Mesenchymal stem cell (in vitro differentiated cells and primary cell): ENCODE data around the gene EYA2.

Experiments
- DNase-seq: peaks from one replicate; pipeline ENCODE4 v3.0.0-alpha.2; 2013
- H2AFZ ChIP-seq: one replicate; pipeline ENCODE4 v1.6.1; 2013; ENCODE audit warnings: low read depth, mild to moderate bottlenecking, control low read depth, inconsistent platforms, low read length, moderate library complexity
- H2AK5ac ChIP-seq: 2 replicates; pipeline ENCODE4 v1.6.1; 2013; ENCODE audit warnings: low read length, moderate library complexity, mild to moderate bottlenecking, inconsistent platforms; ENCODE audit not compliant: severe bottlenecking
- H2BK120ac ChIP-seq: one replicate; pipeline ENCODE4 v1.6.1; 2013; ENCODE audit warnings: low read depth, mild to moderate bottlenecking, inconsistent platforms, low read length, moderate library complexity
- H2BK12ac ChIP-seq, 2 experiments: one replicate each; pipeline ENCODE4 v1.6.1; 2013; ENCODE audit warnings: inconsistent platforms in 2 of 2, low read length in 2 of 2, mild to moderate bottlenecking in 2 of 2, moderate library complexity in 2 of 2, control low read depth in 1 of 2
- H2BK15ac ChIP-seq: one replicate; pipeline ENCODE4 v1.6.1; 2013; ENCODE audit warnings: mild to moderate bottlenecking, low read depth, inconsistent platforms; ENCODE audit not compliant: poor library complexity, severe bottlenecking
- H2BK5ac ChIP-seq: 2 replicates; pipeline ENCODE4 v1.6.1; 2013; ENCODE audit warnings: low read depth, mild to moderate bottlenecking, low read length, control low read depth, inconsistent platforms; ENCODE audit not compliant: poor library complexity, severe bottlenecking
- H3K14ac ChIP-seq, 2 experiments: one replicate each; pipeline ENCODE4 v1.6.1; 2013; ENCODE audit warnings: inconsistent platforms in 2 of 2, low read length in 2 of 2, control low read depth in 1 of 2, mild to moderate bottlenecking in 1 of 2, moderate library complexity in 1 of 2
- H3K18ac ChIP-seq, 2 experiments: one replicate each; pipeline ENCODE4 v1.6.1; 2013; ENCODE audit warnings: inconsistent platforms in 2 of 2, low read length in 2 of 2, control low read depth in 1 of 2, low read depth in 1 of 2, mild to moderate bottlenecking in 1 of 2
- H3K23ac ChIP-seq, 2 experiments: one replicate each; pipeline ENCODE4 v1.6.1; 2013; ENCODE audit warnings: inconsistent platforms in 2 of 2, low read length in 2 of 2, mild to moderate bottlenecking in 2 of 2, moderate library complexity in 2 of 2, control low read depth in 1 of 2
- H3K27ac ChIP-seq: 2 replicates; pipeline ENCODE4 v1.5.1; 2013; ENCODE audit warnings: mild to moderate bottlenecking, moderate library complexity, low read length, control low read depth, inconsistent platforms; ENCODE audit not compliant: poor library complexity, severe bottlenecking
- H3K27me3 ChIP-seq, 2 experiments: 2 replicates each; pipeline versions ENCODE4 v1.6.1 to v1.7.0; 2013; ENCODE audit warnings: low read length in 2 of 2, mild to moderate bottlenecking in 2 of 2, moderate library complexity in 2 of 2, control low read depth in 1 of 2, inconsistent platforms in 1 of 2; ENCODE audit not compliant: control insufficient read depth in 1 of 2, insufficient read depth in 1 of 2
- H3K36me3 ChIP-seq, 2 experiments: 2 replicates each; pipeline versions ENCODE4 v1.6.1 to v1.7.0; 2013; ENCODE audit warnings: low read length in 2 of 2, control low read depth in 1 of 2, inconsistent platforms in 1 of 2, low read depth in 1 of 2, mild to moderate bottlenecking in 1 of 2; ENCODE audit not compliant: insufficient read depth in 2 of 2, control insufficient read depth in 1 of 2
- H3K4ac ChIP-seq, 2 experiments: one replicate each; pipeline ENCODE4 v1.6.1; 2013; ENCODE audit warnings: inconsistent platforms in 2 of 2, low read length in 2 of 2, mild to moderate bottlenecking in 2 of 2, moderate library complexity in 2 of 2, control low read depth in 1 of 2, low read depth in 1 of 2
- H3K4me1 ChIP-seq: 2 replicates; pipeline ENCODE4 v1.6.1; 2013; ENCODE audit warnings: low read depth, low read length, control low read depth; ENCODE audit not compliant: control insufficient read depth, insufficient read depth
- H3K4me2 ChIP-seq: 2 replicates; pipeline ENCODE4 v1.6.1; 2013; ENCODE audit warnings: low read length, mild to moderate bottlenecking, inconsistent platforms; ENCODE audit not compliant: poor library complexity, severe bottlenecking
- H3K4me3 ChIP-seq, 2 experiments: 2 replicates each; pipeline versions ENCODE4 v1.5.1 to v1.7.0; 2013; ENCODE audit warnings: low read length in 2 of 2, mild to moderate bottlenecking in 2 of 2, control low read depth in 1 of 2, low read depth in 1 of 2; ENCODE audit not compliant: insufficient read depth in 1 of 2
- H3K79me1 ChIP-seq: replicated peaks from 2 replicates; pipeline ENCODE4 v1.6.1; 2013; ENCODE audit warnings: mild to moderate bottlenecking, control low read depth, low read length, inconsistent platforms; ENCODE audit not compliant: poor library complexity, severe bottlenecking
- H3K9ac ChIP-seq: 2 replicates; pipeline ENCODE4 v1.7.0; 2013; ENCODE audit warnings: mild to moderate bottlenecking, low read length, moderate library complexity
- H3K9me3 ChIP-seq: 2 replicates; pipeline ENCODE4 v1.7.0; 2013; ENCODE audit warnings: mild to moderate bottlenecking, low read length; ENCODE audit not compliant: control insufficient read depth
- H4K8ac ChIP-seq: one replicate; pipeline ENCODE4 v1.6.1; 2013; ENCODE audit warnings: inconsistent platforms, mild to moderate bottlenecking, low read length, moderate library complexity
- H4K91ac ChIP-seq: one replicate; pipeline ENCODE4 v1.6.1; 2013; ENCODE audit warnings: mild to moderate bottlenecking, low read length, inconsistent platforms
- WGBS: methylation state at CpG from one replicate; pipeline ENCODE4 v1.1.7; 2013; ENCODE audit warnings: mixed read lengths; 5-methylcytosine and 5-hydroxymethylcytosine counted together

EYA2 gene

GRCh38 chr20:46990017-46990595 lies 95.5 kb downstream of the EYA2 start:
- no peak overlapping the region for H4K91ac ChIP-seq
- no peak overlapping the region for H3K4me3 ChIP-seq
- H3K27ac ChIP-seq, result no peak overlapping the region
- H2AK5ac ChIP-seq, result no peak overlapping the region
- no peak overlapping the region for H3K4me2 ChIP-seq
- no peak overlapping the region for H2BK15ac ChIP-seq
- H2BK5ac ChIP-seq, result no peak overlapping the region
- H3K18ac ChIP-seq, result no peak overlapping the region
- H3K9me3 ChIP-seq, result no peaks in the 10 kb centered on the region
- no peak overlapping the region for H3K14ac ChIP-seq
- no peak for DNase-seq
- no peaks in the 10 kb centered on the region for H3K4me1 ChIP-seq
- no peaks in the 10 kb centered on the region for H3K79me1 ChIP-seq
- H3K23ac ChIP-seq, result no peak overlapping the region
- H2BK12ac ChIP-seq, result no peak overlapping the region
- H3K27me3 ChIP-seq, result peaks cover 0 to 16% of the 10 kb centered on the region in 2 experiments
- H2BK120ac ChIP-seq, result no peak overlapping the region
- no peak overlapping the region for H2AFZ ChIP-seq
- H3K9ac ChIP-seq, result no peak overlapping the region
- H3K36me3 ChIP-seq, result no peaks in the 10 kb centered on the region
- no peak overlapping the region for H4K8ac ChIP-seq
- H3K4ac ChIP-seq, result no peak overlapping the region
- WGBS, result 64% methylated on average over 12 of the region's 12 CpGs

GRCh38 chr20:46990596-46991104 lies 96.0 kb downstream of the EYA2 start:
- Histone ChIP-seq H3K18ac (no peak overlapping the region), H2BK5ac (no peak overlapping the region), H3K4ac (no peak overlapping the region), H3K9me3 (no peaks in the 10 kb centered on the region), H2AK5ac (no peak overlapping the region), H4K91ac (no peak overlapping the region), H3K36me3 (no peaks in the 10 kb centered on the region), H3K27me3 (peaks cover 0 to 19% of the 10 kb centered on the region in 2 experiments), H2BK120ac (no peak overlapping the region), H2BK12ac (no peak overlapping the region), H3K14ac (no peak overlapping the region), H2BK15ac (no peak overlapping the region), H3K9ac (no peak overlapping the region), H3K4me2 (no peak overlapping the region), H3K4me3 (no peak overlapping the region), H3K27ac (no peak overlapping the region), H2AFZ (no peak overlapping the region), H3K23ac (no peak overlapping the region), H3K79me1 (no peaks in the 10 kb centered on the region), H3K4me1 (no peaks in the 10 kb centered on the region), H4K8ac (no peak overlapping the region)
- 74% methylated on average over 5 of the region's 5 CpGs for WGBS
- DNase-seq, result no peak

- Histone ChIP-seq H4K91ac (no peak overlapping the region), H3K27me3 (peaks cover 0 to 19% of the 10 kb centered on the region in 2 experiments), H3K23ac (no peak overlapping the region), H2BK12ac (no peak overlapping the region), H3K4me1 (no peaks in the 10 kb centered on the region), H4K8ac (no peak overlapping the region), H2AFZ (no peak overlapping the region), H3K4ac (no peak overlapping the region), H3K9me3 (no peaks in the 10 kb centered on the region), H3K9ac (no peak overlapping the region), H3K27ac (no peak overlapping the region), H2BK5ac (no peak overlapping the region), H2AK5ac (no peak overlapping the region), H3K4me3 (no peak overlapping the region), H3K79me1 (no peaks in the 10 kb centered on the region), H3K18ac (no peak overlapping the region), H2BK120ac (no peak overlapping the region), H3K4me2 (no peak overlapping the region), H3K14ac (no peak overlapping the region), H3K36me3 (no peaks in the 10 kb centered on the region), H2BK15ac (no peak overlapping the region)
- WGBS, result 80% methylated on average over 3 of the region's 3 CpGs
- DNase-seq, result no peak
These were observed 96.5 kb downstream of the EYA2 start for GRCh38 chr20:46991168-46991567.

- no peak overlapping the region for H2BK12ac ChIP-seq
- no peak overlapping the region for H2BK5ac ChIP-seq
- 67% methylated on average over 12 of the region's 12 CpGs for WGBS
- H3K9ac ChIP-seq, result no peak overlapping the region
- peaks cover 0 to 20% of the 10 kb centered on the region in 2 experiments for H3K27me3 ChIP-seq
- H2BK15ac ChIP-seq, result no peak overlapping the region
- H4K91ac ChIP-seq, result no peak overlapping the region
- no peak overlapping the region for H3K18ac ChIP-seq
- no peak overlapping the region for H4K8ac ChIP-seq
- no peak overlapping the region for H2AK5ac ChIP-seq
- no peak overlapping the region for H3K4ac ChIP-seq
- H3K4me3 ChIP-seq, result no peak overlapping the region
- no peak for DNase-seq
- no peaks in the 10 kb centered on the region for H3K4me1 ChIP-seq
- no peak overlapping the region for H3K27ac ChIP-seq
- H2AFZ ChIP-seq, result no peak overlapping the region
- H3K36me3 ChIP-seq, result no peaks in the 10 kb centered on the region
- H3K79me1 ChIP-seq, result no peaks in the 10 kb centered on the region
- H3K4me2 ChIP-seq, result no peak overlapping the region
- H2BK120ac ChIP-seq, result no peak overlapping the region
- no peaks in the 10 kb centered on the region for H3K9me3 ChIP-seq
- H3K14ac ChIP-seq, result no peak overlapping the region
- H3K23ac ChIP-seq, result no peak overlapping the region
These were observed 97.4 kb downstream of the EYA2 start for GRCh38 chr20:46991880-46992639.
